Measurements from ENCODE around the gene UQCC5. TPM values are rescaled to one million over a fixed set of nuclear protein-coding genes. Genes with fewer than 3 reads are reported as not detected.
A peak's percentile ranks its signal among the peaks of the same experiment; 100 is the strongest.

The UQCC5 gene
- total RNA-seq, 1 donor from 2014 or later = 16.3 TPM

DNA sequence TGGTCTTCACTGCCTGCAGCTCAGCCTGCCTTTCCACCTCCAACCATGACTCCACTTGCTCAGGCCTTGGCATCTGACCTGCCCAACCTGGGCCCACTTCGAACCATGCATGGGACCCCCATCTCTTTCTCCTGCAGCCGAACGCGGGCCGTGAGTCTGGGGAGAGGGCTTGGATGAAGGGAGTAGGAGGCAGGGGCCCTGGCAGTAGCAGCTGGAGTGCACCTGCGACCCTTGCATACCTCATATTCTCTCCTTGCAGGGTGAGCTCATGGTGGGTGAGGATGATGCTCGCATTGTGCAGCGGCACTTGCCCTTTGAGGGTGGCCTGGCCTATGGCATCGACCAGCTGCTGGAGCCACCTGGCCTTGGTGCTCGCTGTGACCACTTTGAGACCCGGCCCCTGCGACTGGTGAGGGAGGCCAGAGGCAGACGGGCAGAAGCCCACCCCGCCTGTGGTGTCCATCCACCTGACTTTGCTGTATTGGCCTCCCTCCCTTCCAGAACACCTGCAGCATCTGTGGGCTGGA lies 16.2 kb upstream of the UQCC5 start:
- H3K4me1 ChIP-seq = peaks cover 10% of the 10 kb centered on the region
- TF ChIP-seq, protein P1, sequence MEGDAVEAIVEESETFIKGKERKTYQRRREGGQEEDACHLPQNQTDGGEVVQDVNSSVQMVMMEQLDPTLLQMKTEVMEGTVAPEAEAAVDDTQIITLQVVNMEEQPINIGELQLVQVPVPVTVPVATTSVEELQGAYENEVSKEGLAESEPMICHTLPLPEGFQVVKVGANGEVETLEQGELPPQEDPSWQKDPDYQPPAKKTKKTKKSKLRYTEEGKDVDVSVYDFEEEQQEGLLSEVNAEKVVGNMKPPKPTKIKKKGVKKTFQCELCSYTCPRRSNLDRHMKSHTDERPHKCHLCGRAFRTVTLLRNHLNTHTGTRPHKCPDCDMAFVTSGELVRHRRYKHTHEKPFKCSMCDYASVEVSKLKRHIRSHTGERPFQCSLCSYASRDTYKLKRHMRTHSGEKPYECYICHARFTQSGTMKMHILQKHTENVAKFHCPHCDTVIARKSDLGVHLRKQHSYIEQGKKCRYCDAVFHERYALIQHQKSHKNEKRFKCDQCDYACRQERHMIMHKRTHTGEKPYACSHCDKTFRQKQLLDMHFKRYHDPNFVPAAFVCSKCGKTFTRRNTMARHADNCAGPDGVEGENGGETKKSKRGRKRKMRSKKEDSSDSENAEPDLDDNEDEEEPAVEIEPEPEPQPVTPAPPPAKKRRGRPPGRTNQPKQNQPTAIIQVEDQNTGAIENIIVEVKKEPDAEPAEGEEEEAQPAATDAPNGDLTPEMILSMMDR (IDR thresholded peaks at IDR 0.05) = no peak
- H3K9me3 ChIP-seq = no peaks in the 10 kb centered on the region
- H3K27ac ChIP-seq = no peak overlapping the region
- no peak for DNase-seq
- H3K27me3 ChIP-seq (ENCODE audit: low read depth) = no peaks in the 10 kb centered on the region
- peaks cover 60% of the 10 kb centered on the region for H3K36me3 ChIP-seq
- no peak overlapping the region for H3K4me3 ChIP-seq
- intact Hi-C loops (cut with DNase I) = no loop called here
- ATAC-seq = no peak

DNA sequence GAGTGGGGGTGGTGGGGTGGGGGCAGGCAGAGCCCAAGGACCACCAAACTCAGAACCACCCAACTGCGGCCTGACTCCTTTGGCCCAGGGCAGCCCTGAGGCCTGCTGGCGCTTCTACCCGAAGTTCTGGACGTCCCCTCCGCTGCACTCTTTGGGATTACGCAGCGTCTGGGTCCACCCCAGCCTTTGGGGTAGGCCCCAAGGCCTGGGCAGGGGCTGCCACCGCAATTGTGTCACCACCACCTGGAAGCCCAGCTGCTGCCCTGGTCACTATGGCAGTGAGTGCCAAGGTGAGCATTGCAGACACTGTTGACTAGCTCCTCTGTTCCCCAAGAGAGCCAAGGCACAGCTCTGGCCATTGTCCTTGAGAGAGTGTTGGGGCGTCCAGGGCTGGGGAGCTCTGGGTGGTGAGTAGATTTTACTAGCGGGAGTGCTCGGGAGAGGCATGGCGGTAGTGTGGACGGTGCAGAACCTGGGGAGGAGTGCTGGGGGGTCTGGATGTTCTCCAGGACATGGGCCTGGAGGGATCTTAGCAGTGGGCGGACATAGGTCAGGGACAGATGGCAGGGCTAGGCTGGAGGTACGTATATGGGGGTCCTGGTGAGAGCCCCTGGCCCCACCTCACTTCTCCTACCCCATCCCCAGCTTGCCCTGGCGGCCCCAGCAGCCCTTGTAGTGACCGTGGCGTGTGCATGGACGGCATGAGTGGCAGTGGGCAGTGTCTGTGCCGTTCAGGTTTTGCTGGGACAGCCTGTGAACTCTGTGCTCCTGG lies 15.5 kb upstream of the UQCC5 start:
- Histone ChIP-seq H3K4me3 (no peak overlapping the region), H3K4me1 (peaks cover 17% of the 10 kb centered on the region), H3K9me3 (no peaks in the 10 kb centered on the region), H3K27me3 (ENCODE audit: low read depth) (no peaks in the 10 kb centered on the region), H3K27ac (no peak overlapping the region), H3K36me3 (peaks cover 56% of the 10 kb centered on the region)
- ATAC-seq = no peak
- intact Hi-C loops (cut with DNase I) = no loop called here
- TF ChIP-seq, protein P1 (IDR thresholded peaks at IDR 0.05) = no peak
- peak; percentile 36 for DNase-seq

DNA sequence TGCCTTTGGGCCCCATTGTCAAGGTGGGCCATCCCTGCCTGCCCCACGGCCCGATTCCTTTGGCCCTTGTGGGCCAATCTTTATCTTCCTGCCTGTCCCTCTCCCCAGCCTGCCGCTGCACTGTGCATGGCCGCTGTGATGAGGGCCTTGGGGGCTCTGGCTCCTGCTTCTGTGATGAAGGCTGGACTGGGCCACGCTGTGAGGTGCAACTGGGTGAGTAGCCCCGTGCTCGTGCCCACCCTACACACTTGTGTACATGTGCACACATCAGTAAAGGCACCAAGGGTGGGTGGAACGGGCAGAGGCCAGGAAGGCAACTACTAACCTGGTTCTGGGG lies 14.9 kb upstream of the UQCC5 start:
- H3K4me1 ChIP-seq = peaks cover 23% of the 10 kb centered on the region
- no peak overlapping the region for H3K27ac ChIP-seq
- H3K27me3 ChIP-seq (ENCODE audit: low read depth) = no peaks in the 10 kb centered on the region
- TF ChIP-seq, protein P1 (IDR thresholded peaks at IDR 0.05) = no peak
- ATAC-seq = no peak
- H3K4me3 ChIP-seq = no peak overlapping the region
- H3K36me3 ChIP-seq = peaks cover 56% of the 10 kb centered on the region
- H3K9me3 ChIP-seq = no peaks in the 10 kb centered on the region
- DNase-seq = peak; percentile 41
- intact Hi-C loops (cut with DNase I) = no loop called here

DNA sequence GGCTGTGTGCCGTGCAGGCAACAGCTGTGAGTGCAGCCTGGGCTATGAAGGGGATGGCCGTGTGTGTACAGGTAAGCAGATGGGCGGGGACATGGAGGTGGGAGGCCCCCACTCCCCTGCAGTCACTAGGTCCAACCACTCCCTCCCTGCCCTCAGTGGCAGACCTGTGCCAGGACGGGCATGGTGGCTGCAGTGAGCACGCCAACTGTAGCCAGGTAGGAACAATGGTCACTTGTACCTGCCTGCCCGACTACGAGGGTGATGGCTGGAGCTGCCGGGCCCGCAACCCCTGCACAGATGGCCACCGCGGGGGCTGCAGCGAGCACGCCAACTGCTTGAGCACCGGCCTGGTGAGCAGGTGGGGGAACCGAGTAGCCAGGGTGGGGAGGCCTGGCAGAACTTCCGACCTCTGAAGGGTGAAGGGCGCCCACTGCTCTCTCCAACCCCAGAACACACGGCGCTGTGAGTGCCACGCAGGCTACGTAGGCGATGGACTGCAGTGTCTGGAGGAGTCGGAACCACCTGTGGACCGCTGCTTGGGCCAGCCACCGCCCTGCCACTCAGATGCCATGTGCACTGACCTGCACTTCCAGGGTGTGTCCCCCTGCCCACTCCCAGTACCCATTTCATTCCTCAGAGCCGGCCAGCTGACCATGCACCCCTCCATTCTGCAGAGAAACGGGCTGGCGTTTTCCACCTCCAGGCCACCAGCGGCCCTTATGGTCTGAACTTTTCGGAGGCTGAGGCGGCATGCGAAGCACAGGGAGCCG lies 14.3 kb upstream of the UQCC5 start:
- Histone ChIP-seq H3K4me1 (peaks cover 29% of the 10 kb centered on the region), H3K27ac (no peak overlapping the region), H3K27me3 (ENCODE audit: low read depth) (no peaks in the 10 kb centered on the region), H3K36me3 (peaks cover 56% of the 10 kb centered on the region), H3K4me3 (no peak overlapping the region), H3K9me3 (no peaks in the 10 kb centered on the region)
- DNase-seq = peak; percentile 42
- TF ChIP-seq, protein P1 (IDR thresholded peaks at IDR 0.05) = no peak
- intact Hi-C loops (cut with DNase I) = no loop called here
- ATAC-seq = no peak

DNA sequence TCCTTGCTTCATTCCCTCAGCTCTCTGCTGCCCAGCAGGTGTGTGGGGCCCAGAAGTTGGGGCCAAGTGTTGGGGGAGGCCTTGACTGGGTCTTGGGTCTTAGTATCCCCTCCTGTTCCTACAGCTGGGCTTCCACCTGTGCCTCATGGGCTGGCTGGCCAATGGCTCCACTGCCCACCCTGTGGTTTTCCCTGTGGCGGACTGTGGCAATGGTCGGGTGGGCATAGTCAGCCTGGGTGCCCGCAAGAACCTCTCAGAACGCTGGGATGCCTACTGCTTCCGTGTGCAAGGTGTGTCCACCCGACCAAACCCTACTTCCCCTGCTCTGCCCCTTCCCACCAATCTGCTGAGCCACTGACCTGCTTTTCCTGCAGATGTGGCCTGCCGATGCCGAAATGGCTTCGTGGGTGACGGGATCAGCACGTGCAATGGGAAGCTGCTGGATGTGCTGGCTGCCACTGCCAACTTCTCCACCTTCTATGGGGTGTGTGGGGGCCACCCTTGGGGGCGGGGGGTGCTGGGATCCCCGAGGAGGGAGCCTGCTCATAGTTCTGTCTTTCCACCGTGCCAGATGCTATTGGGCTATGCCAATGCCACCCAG lies 13.7 kb upstream of the UQCC5 start:
- intact Hi-C loops (cut with DNase I) = no loop called here

More for the DNA sequence above, 13.7 kb upstream of the UQCC5 start:
- ATAC-seq = no peak
- Histone ChIP-seq H3K4me1 (peaks cover 34% of the 10 kb centered on the region), H3K9me3 (no peaks in the 10 kb centered on the region), H3K36me3 (peaks cover 58% of the 10 kb centered on the region), H3K27ac (no peak overlapping the region), H3K27me3 (ENCODE audit: low read depth) (no peaks in the 10 kb centered on the region), H3K4me3 (no peak overlapping the region)
- TF ChIP-seq, protein P1 (IDR thresholded peaks at IDR 0.05) = no peak
- DNase-seq = peak; percentile 37
